Vagina (tissue), 2 donors: ENCODE data around the gene FMNL2.

Experiments used
- POLR2A ChIP-seq, 2 donors: fragments of 450-650 bp; IDR thresholded peaks; one replicate each; pipeline ENCODE4 v1.6.1; 2017; ENCODE audit warnings: antibody characterized with exemption in 2 of 2, mild to moderate bottlenecking in 2 of 2, moderate library complexity in 2 of 2
- POLR2AphosphoS5 ChIP-seq, 2 donors: sonication (generic); formaldehyde crosslinking; IDR thresholded peaks; one replicate each; pipeline ENCODE4 v1.9.0; 2017; ENCODE audit warnings: antibody characterized with exemption in 2 of 2, mild to moderate bottlenecking in 2 of 2, low read depth in 1 of 2; ENCODE audit not compliant: insufficient read depth in 1 of 2
- TF ChIP-seq, protein P1 (sequence below), 3 experiments: fragments of 450-650 bp in 2 of 3; fragments of 200-600 bp in 1 of 3; sonication (generic) in 1 of 3; IDR thresholded peaks; one replicate each; pipeline ENCODE4 v1.5.1; 2017 to 2019; ENCODE audit warnings: antibody characterized with exemption in 3 of 3, mild to moderate bottlenecking in 2 of 3, moderate library complexity in 2 of 3

DNA sequence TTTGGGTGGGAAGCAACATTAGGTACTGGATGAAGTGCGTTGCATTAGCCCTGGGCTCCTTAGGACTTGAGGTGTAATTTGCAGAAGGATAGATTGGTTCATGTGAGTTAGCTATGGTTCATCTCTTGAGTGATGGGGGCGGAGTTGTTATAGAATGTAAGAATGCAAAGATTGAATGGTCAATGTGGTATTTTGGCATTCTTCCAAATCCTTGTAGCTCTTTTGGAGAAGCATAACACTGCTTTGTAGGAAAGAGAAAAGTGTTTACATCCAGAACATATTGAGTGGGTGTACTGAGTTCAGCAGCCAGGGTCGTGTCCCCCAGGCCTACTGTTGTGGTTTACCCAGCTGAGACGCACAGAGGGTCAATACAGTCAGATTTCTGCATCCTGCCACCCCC, 173.5 kb downstream of the FMNL2 start:
- TF ChIP-seq, protein P1, sequence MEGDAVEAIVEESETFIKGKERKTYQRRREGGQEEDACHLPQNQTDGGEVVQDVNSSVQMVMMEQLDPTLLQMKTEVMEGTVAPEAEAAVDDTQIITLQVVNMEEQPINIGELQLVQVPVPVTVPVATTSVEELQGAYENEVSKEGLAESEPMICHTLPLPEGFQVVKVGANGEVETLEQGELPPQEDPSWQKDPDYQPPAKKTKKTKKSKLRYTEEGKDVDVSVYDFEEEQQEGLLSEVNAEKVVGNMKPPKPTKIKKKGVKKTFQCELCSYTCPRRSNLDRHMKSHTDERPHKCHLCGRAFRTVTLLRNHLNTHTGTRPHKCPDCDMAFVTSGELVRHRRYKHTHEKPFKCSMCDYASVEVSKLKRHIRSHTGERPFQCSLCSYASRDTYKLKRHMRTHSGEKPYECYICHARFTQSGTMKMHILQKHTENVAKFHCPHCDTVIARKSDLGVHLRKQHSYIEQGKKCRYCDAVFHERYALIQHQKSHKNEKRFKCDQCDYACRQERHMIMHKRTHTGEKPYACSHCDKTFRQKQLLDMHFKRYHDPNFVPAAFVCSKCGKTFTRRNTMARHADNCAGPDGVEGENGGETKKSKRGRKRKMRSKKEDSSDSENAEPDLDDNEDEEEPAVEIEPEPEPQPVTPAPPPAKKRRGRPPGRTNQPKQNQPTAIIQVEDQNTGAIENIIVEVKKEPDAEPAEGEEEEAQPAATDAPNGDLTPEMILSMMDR (IDR thresholded peaks at IDR 0.05), result no peak
- TF ChIP-seq POLR2A (IDR thresholded peaks at IDR 0.05) (no peak), POLR2AphosphoS5 (IDR thresholded peaks at IDR 0.05; ENCODE audit: insufficient read depth in 1 of 2, low read depth in 1 of 2) (no peak)
